Motor neuron (in vitro differentiated cells): ENCODE results near the gene ZCCHC2. TPM values are rescaled to one million over a fixed set of nuclear protein-coding genes. Genes with fewer than 3 reads are reported as not detected.

Experiments
- total RNA-seq, 8 experiments: library from RNA; unstranded; fragments of 300-600 nt; gene quantifications; 2 replicates each; pipeline versions ENCODE4 v1.2.3 to v1.2.4, GENCODE V29; 2022

Gene ZCCHC2
- total RNA-seq, 8 experiments from 2014 or later, result 6.0 to 18.2 (median 12.0) TPM

Other genes starting within 250 kb of the ZCCHC2 start
- gene TNFRSF11A, start 197.7 kb upstream of the ZCCHC2 start, total RNA-seq, result 10 to 100 TPM in 1 of 8 experiments, 1 to 10 TPM in 1, under 1 TPM in 6; 0.05 to 13.2 (median 0.41) TPM
- 10 to 100 TPM in 6 of 8 experiments, 1 to 10 TPM in 2; 3.3 to 14.4 (median 12.1) TPM for gene PHLPP1, start 192.5 kb downstream of the ZCCHC2 start, total RNA-seq